GM12878 (cell line): ENCODE results near the gene MPZL1. TPM values are rescaled to one million over a fixed set of nuclear protein-coding genes. Genes with fewer than 3 reads are reported as not detected.

Source experiments
- ATAC-seq: fragments of 200-7000 bp; cut with Tn5 transposase; 3 replicates; pipeline ENCODE4 v1.9.1; 2020; ENCODE audit warnings: mild to moderate bottlenecking, moderate library complexity
- BruUV-seq: library from RNA; stranded (reverse); fragments of 400-500 nt; replicated peaks from 2 replicates; lab custom pipeline; 2021; lab: Mats Ljungman, UMichigan
- CTCF ChIA-PET: fragments of 300-600 bp; sonication (Branson Sonifier 250); formaldehyde crosslinking; extraction: SDS; loops from one replicate; lab custom pipeline; 2021; ENCODE audit warnings: inconsistent platforms; lab: Yijun Ruan, JAX
- POLR2A ChIA-PET: fragments of 350-600 bp; formaldehyde crosslinking; extraction: SDS; loops from one replicate; lab custom pipeline; 2021; ENCODE audit warnings: inconsistent platforms; lab: Charles Lee
- RAD21 ChIA-PET: fragments of 300-600 bp; sonication (Branson Sonifier 250); formaldehyde crosslinking; loops from one replicate; lab custom pipeline; 2023; ENCODE audit warnings: antibody characterized with exemption; ENCODE audit not compliant: unreplicated experiment; lab: Charles Lee
- SMC1A ChIA-PET: fragments of 300-600 bp; sonication (Branson Sonifier 250); formaldehyde crosslinking; loops from one replicate; lab custom pipeline; 2023; ENCODE audit not compliant: unreplicated experiment, uncharacterized antibody; lab: Charles Lee
- DNase-seq: peaks from one replicate; pipeline ENCODE4 v3.0.0-alpha.2; 2011; ENCODE audit warnings: low read depth, low spot score
- FAIRE-seq: peaks from 3 replicates; lab custom pipeline; 2011; peaks lifted over from hg19 to GRCh38; lab: Jason Lieb, UNC
- H2AFZ ChIP-seq: 2 replicates; pipeline ENCODE4 v1.6.0; 2011; ENCODE audit warnings: low read depth, low read length, control low read depth; ENCODE audit not compliant: control insufficient read depth
- H3K27ac ChIP-seq: 2 replicates; pipeline ENCODE4 v1.5.1; 2011; ENCODE audit warnings: control low read depth; ENCODE audit not compliant: control insufficient read depth, insufficient read depth
- H3K27me3 ChIP-seq, 2 experiments: replicated peaks in 1 of 2; 2 replicates each; pipeline versions ENCODE4 v1.6.0 to v1.6.1; 2011; ENCODE audit warnings: low read length in 1 of 2; ENCODE audit not compliant: control insufficient read depth in 2 of 2, insufficient read depth in 2 of 2
- H3K36me3 ChIP-seq, 2 experiments: 2 replicates each; pipeline ENCODE4 v1.5.1; 2011; ENCODE audit warnings: low read length in 1 of 2; ENCODE audit not compliant: control insufficient read depth in 2 of 2, insufficient read depth in 2 of 2
- H3K4me1 ChIP-seq: 2 replicates; pipeline ENCODE4 v1.6.1; 2011; ENCODE audit warnings: mild to moderate bottlenecking, low read length, moderate library complexity, mixed read lengths; ENCODE audit not compliant: control insufficient read depth, insufficient read depth
- H3K4me2 ChIP-seq: 2 replicates; pipeline ENCODE4 v1.6.0; 2011; ENCODE audit warnings: control low read depth; ENCODE audit not compliant: control insufficient read depth, insufficient read depth
- H3K4me3 ChIP-seq: fragments of 200-600 bp; sonication (generic); 2 replicates; pipeline ENCODE4 v1.5.1; 2016
- H3K79me2 ChIP-seq: 2 replicates; pipeline ENCODE4 v1.6.0; 2011; ENCODE audit warnings: low read length; ENCODE audit not compliant: control insufficient read depth, insufficient read depth
- H3K9ac ChIP-seq: 2 replicates; pipeline ENCODE4 v1.8.0; 2011; ENCODE audit warnings: low read length, control low read depth, mixed read lengths; ENCODE audit not compliant: control insufficient read depth, insufficient read depth
- H3K9me3 ChIP-seq: replicated peaks from 3 replicates; pipeline ENCODE4 v1.5.1; 2011; ENCODE audit warnings: mild to moderate bottlenecking, low read length; ENCODE audit not compliant: control insufficient read depth, insufficient read depth
- H4K20me1 ChIP-seq: 2 replicates; pipeline ENCODE4 v1.6.0; 2011; ENCODE audit not compliant: control insufficient read depth, insufficient read depth
- HCFC1 ChIP-seq: fragments of 150-350 bp; IDR thresholded peaks from 2 replicates; pipeline ENCODE4 v1.6.1; 2014; ENCODE audit warnings: low read length
- JUNB ChIP-seq: IDR thresholded peaks from 2 replicates; pipeline ENCODE4 v1.6.1; 2016; ENCODE audit warnings: antibody characterized with exemption, mild to moderate bottlenecking
- PAX5 ChIP-seq: IDR thresholded peaks from 2 replicates; pipeline ENCODE4 v1.6.1; 2011; ENCODE audit warnings: low read depth, low read length, borderline replicate concordance
- SPI1 ChIP-seq: IDR thresholded peaks from 2 replicates; pipeline ENCODE4 v1.6.1; 2011; ENCODE audit warnings: low read depth, mild to moderate bottlenecking, low read length, moderate library complexity, borderline replicate concordance; ENCODE audit not compliant: insufficient read depth
- SREBF1 ChIP-seq: IDR thresholded peaks from 2 replicates; pipeline ENCODE4 v1.6.1; 2012; ENCODE audit warnings: mild to moderate bottlenecking, low read length
- ZNF622 ChIP-seq: fragments of 450-650 bp; IDR thresholded peaks from 2 replicates; pipeline ENCODE4 v1.6.1; 2017; ENCODE audit warnings: mild to moderate bottlenecking, inconsistent platforms
- whole genome bisulfite sequencing: methylation state at CpG from one replicate; pipeline ENCODE4 v1.1.6; 2016; ENCODE audit warnings: low lambda C conversion rate; ENCODE audit not compliant: insufficient replicate concordance, insufficient coverage; ENCODE audit errors: missing lambda C conversion rate; 5-methylcytosine and 5-hydroxymethylcytosine counted together
- in situ Hi-C: fragments of 300-500 bp; cut with MboI; formaldehyde crosslinking; loops from 9 replicates; pipeline ENCODE4 v1.14.3; 2018; ENCODE audit warnings: mixed read lengths
- intact Hi-C: fragments of 100-400 bp; cut with micrococcal nuclease; formaldehyde crosslinking; loops from one replicate; pipeline ENCODE4 v1.14.2; 2022; ENCODE audit not compliant: unreplicated experiment
- polyA plus RNA-seq, 11 experiments: library from polyadenylated mRNA; depleted of rRNA in 4 of 11; unstranded in 6 of 11; stranded (reverse) in 5 of 11; fragments of >200 nt; fragmentation: Nextera tagmentation in 4 of 11; fragmentation: Illumina TruSeq in 1 of 11; extraction: Ambion mirVana in 4 of 11; extraction: Trizol in 1 of 11; gene quantifications; 1 replicate in 1 of 11; 2 replicates in 10 of 11; pipeline versions ENCODE4 v1.2.1 to v1.2.3, GENCODE V29; 2011 to 2016; ENCODE audit warnings: inconsistent platforms in 2 of 11, missing spikeins in 2 of 11, low read depth in 1 of 11
- total RNA-seq, 4 experiments: library from RNA; depleted of rRNA in 3 of 4; stranded (reverse); fragments of >200 nt in 3 of 4; fragmentation: Illumina TruSeq in 1 of 4; extraction: Trizol in 1 of 4; gene quantifications; 2 replicates each; pipeline versions ENCODE4 v1.2.1 to v1.2.3, GENCODE V29; 2013 to 2021
- TF ChIP-seq, protein P1 (sequence below): IDR thresholded peaks from 2 replicates; pipeline ENCODE4 v1.6.1; 2011; ENCODE audit warnings: low read depth, low read length, improper control_type of control experiment, borderline replicate concordance
- TF ChIP-seq, protein P2 (sequence below): fragments of 150-350 bp; IDR thresholded peaks from 2 replicates; pipeline ENCODE4 v1.6.1; 2016; ENCODE audit warnings: low read depth, low read length
- TF ChIP-seq, protein P3 (sequence below): fragments of 450-650 bp; formaldehyde crosslinking; IDR thresholded peaks from 2 replicates; pipeline ENCODE4 v1.4.0; 2022; ENCODE audit warnings: mild to moderate bottlenecking, moderate library complexity
- TF ChIP-seq, protein P4 (sequence below): fragments of 450-650 bp; IDR thresholded peaks from 2 replicates; pipeline ENCODE4 v1.6.1; 2018; ENCODE audit warnings: mild to moderate bottlenecking, low read depth, moderate library complexity; ENCODE audit not compliant: partially characterized antibody

MPZL1 gene
- total and polyA plus RNA-seq, 10 of the 15 experiments (the other 5 are each of a cell fraction or from before 2014, with no cell fraction given): 9.8 to 60.9 (median 45.9) TPM

DNA sequence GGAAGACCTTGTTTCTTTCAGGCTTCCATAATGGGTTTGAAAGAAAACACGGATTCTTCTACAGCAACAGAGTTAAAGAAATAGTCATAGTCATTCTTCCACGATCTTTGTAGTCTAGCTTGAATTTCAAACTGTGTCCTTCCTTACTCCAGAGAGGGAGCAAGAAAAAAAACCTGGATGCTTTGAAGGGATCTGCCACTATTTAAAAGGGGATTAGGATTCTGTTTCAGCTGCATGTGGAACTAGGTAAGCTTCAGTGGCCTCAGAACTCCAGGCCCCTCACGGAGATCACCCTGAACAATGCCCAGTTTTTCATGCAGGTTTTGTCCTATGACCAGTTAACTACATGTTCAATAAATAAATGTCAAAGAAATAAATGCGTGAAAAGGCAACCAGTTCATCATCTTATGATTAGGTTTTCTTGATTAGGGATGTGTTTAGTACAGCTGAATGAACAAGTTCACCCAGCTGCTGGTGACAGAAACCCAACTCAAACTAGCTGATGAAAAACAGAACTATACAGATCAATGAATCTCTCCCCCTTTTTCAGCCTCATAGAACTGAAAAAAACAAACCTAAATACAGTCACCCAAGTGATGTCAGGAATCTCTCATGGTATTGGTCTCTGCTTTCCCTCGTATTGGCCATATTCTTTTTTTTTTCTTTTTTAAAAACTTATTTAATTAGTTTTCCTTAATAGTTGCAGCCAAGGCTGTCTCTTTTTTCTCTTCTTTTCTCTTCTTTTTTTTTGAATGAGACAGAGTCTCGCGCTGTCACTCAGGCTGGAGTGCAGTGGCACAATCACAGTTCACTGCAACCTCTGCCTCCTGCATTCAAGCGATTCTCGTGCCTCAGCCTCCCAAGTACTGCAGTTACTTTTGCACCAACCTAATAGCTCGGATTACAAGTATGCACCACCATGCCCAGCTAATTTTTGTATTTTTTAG lies 14.6 kb upstream of the MPZL1 start:
- WGBS: 9% methylated on average over 10 of the region's 10 CpGs
- Histone ChIP-seq H3K4me3 (peak overlapping the region; percentile 3; the same call in 1 of the 2 replicates), H3K27me3 (no peaks in the 10 kb centered on the region), H3K4me2 (peak overlapping the region; percentile 89), H2AFZ (no peak overlapping the region), H3K9me3 (no peaks in the 10 kb centered on the region), H4K20me1 (no peaks in the 10 kb centered on the region), H3K79me2 (no peaks in the 10 kb centered on the region), H3K27ac (peak overlapping the region; percentile 76), H3K36me3 (peaks cover 0 to 17% of the 10 kb centered on the region in 2 experiments), H3K9ac (no peak overlapping the region; the same call in 1 of the 2 replicates), H3K4me1 (peaks cover 46% of the 10 kb centered on the region)
- in situ Hi-C loops: no loop called here
- no TSS peak for BruUV-seq
- ChIA-PET SMC1A (interaction anchor here (0.7 to 5.6 kb wide), 14 partner anchors 9 to 106 kb away, joined by 3 to 31 read pairs (median 4); no protein-coding TSS in a partner anchor), CTCF (interaction anchor here (0.7 to 4.8 kb wide), 11 partner anchors 9 to 439 kb away, joined by 3 to 28 read pairs (median 3); no protein-coding TSS in a partner anchor), RAD21 (interaction anchor here (1.1 to 3.6 kb wide), 5 partner anchors 20 to 375 kb away, joined by 3 to 18 read pairs (median 3); no protein-coding TSS in a partner anchor), POLR2A (interaction anchor here (0.6 to 1.9 kb wide), 5 partner anchors 11 to 106 kb away, joined by 3 to 5 read pairs (median 4); no protein-coding TSS in a partner anchor)
- intact Hi-C loops: no loop called here
- peak; percentile 62 for FAIRE-seq
- DNase-seq: no peak
- peak; percentile 73 for ATAC-seq
- TF ChIP-seq, protein P1, sequence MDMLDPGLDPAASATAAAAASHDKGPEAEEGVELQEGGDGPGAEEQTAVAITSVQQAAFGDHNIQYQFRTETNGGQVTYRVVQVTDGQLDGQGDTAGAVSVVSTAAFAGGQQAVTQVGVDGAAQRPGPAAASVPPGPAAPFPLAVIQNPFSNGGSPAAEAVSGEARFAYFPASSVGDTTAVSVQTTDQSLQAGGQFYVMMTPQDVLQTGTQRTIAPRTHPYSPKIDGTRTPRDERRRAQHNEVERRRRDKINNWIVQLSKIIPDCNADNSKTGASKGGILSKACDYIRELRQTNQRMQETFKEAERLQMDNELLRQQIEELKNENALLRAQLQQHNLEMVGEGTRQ: no peak
- TF ChIP-seq SPI1: no peak
- TF ChIP-seq PAX5: no peak
- TF ChIP-seq, protein P2, sequence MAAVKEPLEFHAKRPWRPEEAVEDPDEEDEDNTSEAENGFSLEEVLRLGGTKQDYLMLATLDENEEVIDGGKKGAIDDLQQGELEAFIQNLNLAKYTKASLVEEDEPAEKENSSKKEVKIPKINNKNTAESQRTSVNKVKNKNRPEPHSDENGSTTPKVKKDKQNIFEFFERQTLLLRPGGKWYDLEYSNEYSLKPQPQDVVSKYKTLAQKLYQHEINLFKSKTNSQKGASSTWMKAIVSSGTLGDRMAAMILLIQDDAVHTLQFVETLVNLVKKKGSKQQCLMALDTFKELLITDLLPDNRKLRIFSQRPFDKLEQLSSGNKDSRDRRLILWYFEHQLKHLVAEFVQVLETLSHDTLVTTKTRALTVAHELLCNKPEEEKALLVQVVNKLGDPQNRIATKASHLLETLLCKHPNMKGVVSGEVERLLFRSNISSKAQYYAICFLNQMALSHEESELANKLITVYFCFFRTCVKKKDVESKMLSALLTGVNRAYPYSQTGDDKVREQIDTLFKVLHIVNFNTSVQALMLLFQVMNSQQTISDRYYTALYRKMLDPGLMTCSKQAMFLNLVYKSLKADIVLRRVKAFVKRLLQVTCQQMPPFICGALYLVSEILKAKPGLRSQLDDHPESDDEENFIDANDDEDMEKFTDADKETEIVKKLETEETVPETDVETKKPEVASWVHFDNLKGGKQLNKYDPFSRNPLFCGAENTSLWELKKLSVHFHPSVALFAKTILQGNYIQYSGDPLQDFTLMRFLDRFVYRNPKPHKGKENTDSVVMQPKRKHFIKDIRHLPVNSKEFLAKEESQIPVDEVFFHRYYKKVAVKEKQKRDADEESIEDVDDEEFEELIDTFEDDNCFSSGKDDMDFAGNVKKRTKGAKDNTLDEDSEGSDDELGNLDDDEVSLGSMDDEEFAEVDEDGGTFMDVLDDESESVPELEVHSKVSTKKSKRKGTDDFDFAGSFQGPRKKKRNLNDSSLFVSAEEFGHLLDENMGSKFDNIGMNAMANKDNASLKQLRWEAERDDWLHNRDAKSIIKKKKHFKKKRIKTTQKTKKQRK: no peak
- TF ChIP-seq ZNF622: no peak
- TF ChIP-seq HCFC1: no peak
- TF ChIP-seq, protein P3, sequence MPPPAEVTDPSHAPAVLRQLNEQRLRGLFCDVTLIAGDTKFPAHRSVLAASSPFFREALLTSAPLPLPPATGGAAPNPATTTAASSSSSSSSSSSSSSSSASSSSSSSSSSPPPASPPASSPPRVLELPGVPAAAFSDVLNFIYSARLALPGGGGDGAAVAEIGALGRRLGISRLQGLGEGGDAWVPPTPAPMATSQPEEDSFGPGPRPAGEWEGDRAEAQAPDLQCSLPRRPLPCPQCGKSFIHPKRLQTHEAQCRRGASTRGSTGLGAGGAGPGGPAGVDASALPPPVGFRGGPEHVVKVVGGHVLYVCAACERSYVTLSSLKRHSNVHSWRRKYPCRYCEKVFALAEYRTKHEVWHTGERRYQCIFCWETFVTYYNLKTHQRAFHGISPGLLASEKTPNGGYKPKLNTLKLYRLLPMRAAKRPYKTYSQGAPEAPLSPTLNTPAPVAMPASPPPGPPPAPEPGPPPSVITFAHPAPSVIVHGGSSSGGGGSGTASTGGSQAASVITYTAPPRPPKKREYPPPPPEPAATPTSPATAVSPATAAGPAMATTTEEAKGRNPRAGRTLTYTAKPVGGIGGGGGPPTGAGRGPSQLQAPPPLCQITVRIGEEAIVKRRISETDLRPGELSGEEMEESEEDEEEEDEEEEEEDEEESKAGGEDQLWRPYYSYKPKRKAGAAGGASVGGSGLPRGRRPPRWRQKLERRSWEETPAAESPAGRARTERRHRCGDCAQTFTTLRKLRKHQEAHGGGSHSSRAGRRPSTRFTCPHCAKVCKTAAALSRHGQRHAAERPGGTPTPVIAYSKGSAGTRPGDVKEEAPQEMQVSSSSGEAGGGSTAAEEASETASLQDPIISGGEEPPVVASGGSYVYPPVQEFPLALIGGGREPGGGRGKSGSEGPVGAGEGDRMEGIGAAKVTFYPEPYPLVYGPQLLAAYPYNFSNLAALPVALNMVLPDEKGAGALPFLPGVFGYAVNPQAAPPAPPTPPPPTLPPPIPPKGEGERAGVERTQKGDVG (CRISPR knock-in tag): no peak
- TF ChIP-seq, protein P4, sequence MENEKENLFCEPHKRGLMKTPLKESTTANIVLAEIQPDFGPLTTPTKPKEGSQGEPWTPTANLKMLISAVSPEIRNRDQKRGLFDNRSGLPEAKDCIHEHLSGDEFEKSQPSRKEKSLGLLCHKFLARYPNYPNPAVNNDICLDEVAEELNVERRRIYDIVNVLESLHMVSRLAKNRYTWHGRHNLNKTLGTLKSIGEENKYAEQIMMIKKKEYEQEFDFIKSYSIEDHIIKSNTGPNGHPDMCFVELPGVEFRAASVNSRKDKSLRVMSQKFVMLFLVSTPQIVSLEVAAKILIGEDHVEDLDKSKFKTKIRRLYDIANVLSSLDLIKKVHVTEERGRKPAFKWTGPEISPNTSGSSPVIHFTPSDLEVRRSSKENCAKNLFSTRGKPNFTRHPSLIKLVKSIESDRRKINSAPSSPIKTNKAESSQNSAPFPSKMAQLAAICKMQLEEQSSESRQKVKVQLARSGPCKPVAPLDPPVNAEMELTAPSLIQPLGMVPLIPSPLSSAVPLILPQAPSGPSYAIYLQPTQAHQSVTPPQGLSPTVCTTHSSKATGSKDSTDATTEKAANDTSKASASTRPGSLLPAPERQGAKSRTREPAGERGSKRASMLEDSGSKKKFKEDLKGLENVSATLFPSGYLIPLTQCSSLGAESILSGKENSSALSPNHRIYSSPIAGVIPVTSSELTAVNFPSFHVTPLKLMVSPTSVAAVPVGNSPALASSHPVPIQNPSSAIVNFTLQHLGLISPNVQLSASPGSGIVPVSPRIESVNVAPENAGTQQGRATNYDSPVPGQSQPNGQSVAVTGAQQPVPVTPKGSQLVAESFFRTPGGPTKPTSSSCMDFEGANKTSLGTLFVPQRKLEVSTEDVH: no peak
- no peak for TF ChIP-seq SREBF1
- peak; percentile 55 for TF ChIP-seq JUNB
